NCI-H1417 treated with DMSO at 0.1 percent for 48 hours (cell line): Measurements from ENCODE around the gene PAFAH1B1.
"Not testable (repeated sequence)": the region's sequence is repeated elsewhere in the genome, so short reads cannot be mapped to it uniquely, and the experiment has no call there.

Source experiments
- DNase-seq: peaks from one replicate; lab custom pipeline; 2025; lab: John Stamatoyannopoulos, UW

Gene PAFAH1B1

DNA sequence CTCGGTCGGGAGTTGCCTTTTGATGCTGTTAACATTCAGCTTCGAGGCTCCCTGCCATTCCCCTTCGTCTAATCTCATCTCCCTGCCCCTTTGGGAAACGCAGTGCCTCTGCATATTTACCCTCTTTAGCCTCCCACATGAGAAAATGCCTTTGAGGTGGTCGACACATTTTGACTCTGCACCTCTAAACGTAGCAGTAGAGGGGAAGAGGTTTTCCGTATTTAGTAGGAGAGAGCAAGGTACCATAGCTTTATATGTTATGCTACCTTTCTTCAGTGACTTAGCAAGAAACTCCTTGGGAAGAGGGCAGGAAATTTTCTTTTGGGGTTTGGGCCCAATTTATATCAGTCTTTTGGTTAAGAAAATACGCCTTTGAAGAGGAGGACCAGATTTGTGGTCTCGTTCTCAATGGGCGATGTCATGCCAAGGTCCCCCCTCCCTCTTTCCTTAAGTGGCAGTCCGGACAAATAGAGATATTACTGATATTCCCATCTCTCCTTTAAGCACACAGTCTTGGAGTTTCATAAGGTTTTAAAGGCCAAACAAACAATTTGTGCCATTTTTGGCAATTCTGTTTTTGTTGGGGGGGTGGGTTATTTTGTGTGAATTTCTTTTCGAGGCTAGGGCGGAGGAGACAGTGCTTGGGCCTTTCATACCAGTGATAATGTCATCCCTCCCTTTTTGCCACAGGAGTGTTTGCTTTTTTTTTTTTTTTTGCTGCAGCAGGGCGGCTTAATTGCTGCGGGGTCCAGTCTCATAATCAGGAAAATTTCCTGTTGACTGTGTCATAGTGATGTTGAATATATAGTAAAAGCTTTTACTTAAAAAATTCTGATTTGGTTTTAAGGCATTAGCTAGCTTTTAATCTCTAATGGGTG is 1.5 kb downstream of the PAFAH1B1 start:
- no peak for DNase-seq

DNA sequence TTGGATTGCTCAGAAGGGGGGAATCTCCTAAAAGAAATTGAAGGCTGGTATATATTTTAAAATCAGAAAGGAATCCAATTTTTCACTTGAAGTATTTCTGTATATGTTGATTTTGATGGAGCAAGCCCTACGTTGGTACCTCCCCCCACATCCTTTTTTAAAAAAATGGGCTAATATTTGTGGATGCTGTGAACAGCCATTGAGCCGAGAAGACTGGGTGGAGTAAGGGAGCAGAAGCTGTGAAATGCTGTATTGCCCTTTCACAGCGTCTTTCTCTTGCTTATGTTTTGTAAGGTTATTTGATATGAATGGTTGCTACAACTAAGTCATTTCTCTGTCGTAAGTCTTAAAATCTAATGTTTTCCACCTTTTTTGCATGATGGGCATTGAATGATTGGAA is 2.3 kb downstream of the PAFAH1B1 start:
- no peak for DNase-seq

DNA sequence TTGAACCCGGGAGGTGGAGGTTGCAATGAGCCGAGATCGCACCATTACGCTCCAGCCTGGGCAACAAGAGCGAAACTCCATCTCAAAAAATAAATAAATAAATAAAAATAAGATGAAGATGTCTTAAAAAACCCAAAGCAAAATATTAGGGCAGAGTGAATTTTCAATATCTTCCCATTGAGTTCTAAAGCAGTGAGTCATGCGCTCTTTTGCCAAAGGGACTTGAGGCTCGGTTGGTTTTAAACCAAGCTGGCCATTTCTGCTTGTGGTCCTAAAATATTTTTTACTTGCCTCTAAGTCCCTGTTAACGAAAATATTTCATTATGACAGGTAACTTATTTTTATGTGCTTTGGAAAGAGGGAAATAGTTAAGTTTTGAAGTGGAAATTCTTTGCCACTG is 4.7 kb downstream of the PAFAH1B1 start:
- DNase-seq: no peak

DNA sequence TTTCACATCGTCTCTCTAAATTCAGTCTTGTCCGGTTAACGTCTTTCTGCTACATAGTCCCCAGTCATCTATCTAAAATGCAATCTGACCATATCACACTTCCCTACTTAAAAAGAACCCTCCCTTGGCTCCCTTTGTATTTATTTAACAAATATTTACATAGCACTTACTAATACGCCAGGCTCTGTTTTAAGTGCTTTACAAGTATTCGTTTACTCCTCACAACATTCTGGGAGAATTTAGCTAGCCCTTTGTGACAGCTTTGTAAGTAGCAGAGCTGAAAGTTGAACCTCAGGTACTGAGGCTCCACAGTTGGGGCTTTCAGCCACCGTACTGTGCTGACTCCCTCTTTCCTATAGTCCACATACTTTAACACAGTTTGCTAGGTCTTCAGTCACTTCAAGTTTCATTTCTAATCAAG is 9.2 kb downstream of the PAFAH1B1 start:
- no peak for DNase-seq

DNA sequence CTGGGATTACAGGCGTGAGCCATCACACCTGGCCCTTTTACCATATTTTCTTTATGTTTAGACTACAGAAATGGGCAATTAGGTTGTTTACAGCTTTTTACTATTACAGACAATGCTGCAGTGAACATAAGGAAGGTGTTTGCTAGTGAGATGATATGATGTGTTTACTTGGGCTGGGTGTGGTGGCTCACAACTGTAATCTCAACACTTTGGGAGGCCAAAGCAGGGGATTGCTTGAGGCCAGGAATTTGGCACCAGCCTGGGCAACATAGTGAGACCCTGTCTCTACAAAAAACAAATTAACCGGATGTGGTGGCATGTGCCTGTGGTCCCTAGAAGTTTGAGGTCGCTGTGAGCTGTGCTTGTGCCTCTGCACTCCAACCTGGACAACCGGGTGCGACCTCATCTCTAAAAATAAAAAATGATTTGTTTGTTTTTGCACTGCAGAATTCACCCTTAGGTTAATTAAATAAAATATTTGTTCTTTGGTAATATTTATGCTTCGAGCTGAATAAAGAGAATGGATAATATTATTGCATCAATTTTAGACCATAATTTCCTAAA is 15.0 kb downstream of the PAFAH1B1 start:
- no peak for DNase-seq

DNA sequence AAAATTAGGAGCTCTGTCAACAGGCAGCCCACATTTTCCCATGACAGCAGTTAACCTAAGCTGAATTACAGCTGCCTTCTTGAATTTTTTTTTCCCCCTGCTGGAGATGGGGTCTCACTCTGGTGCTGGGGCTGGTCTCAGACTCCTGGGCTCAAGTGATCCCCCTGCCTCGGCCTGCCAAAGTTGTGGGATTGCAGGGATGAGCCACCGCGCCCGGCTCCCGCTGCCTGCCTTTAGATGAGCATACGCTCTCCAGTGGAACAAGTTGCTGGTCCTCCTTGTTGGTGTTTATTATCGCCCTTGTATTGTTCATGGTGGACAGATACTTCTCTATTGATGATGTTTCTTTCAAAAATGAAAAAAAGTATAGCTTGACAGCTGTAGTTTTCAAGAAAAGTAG is 15.6 kb downstream of the PAFAH1B1 start:
- DNase-seq: no peak

DNA sequence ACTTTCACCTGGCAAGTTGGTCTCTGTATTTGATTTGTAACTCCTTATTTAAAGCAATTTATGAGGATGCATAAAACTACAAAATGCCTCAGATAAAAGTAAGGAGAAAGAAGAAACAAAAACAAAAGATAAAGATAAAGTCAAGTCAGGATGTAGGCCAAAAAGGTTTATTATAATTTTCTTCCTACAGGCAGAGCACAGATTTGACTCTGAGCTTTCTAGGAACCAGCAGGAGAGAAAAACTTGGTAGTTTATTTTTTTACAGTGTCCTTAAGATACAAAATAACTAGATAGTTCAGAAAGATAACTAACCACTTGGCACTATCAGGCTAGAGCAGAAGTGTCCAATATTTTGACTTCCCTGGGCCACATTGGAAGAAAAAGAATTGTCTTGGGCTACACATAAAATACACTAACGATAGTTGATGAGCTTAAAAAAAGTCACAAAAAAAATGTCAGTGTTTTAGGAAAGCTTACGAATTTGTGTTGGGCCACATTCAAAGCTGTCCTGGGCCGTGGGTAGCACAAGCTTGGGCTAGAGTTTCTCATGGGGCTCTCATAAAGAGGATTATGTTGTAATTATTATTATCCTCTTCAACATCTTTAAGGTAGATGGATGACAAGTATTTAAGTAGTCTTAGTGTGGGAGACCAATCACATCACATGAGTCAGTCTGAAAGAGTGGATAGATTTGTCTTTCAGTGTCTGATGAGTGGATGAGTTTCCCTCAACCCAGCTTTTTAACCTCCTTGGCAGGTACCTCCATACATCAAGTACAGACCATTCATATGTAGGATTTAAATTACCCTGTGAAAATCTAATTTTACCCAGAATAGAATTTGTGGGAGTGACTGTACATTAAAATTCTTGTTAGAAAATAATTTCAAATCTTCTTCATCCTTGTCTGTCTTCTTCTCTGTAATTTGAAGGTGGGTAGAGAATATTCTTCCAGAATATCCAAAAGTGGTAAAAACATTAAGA is 17.0 kb downstream of the PAFAH1B1 start:
- no peak for DNase-seq

DNA sequence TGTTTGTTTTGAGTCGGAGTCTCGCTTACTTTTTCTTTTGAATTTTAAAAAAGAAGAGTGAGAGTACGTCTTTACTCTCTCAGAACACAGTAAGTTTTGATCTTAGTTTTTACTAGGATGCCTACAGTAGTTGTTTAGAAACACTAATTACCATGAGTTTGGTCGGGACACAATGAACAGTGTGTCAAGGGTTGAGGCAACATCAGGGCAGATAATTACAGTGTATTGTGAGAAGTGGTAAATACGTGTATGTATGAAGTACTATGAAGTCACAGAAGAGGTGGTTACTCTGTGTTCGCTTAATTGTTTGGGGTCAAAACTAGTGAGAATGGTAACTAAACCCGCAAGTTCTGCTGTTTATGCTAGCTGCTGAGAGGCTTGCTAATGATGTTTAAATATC is 18.2 kb downstream of the PAFAH1B1 start:
- peak; percentile 16 for DNase-seq

DNA sequence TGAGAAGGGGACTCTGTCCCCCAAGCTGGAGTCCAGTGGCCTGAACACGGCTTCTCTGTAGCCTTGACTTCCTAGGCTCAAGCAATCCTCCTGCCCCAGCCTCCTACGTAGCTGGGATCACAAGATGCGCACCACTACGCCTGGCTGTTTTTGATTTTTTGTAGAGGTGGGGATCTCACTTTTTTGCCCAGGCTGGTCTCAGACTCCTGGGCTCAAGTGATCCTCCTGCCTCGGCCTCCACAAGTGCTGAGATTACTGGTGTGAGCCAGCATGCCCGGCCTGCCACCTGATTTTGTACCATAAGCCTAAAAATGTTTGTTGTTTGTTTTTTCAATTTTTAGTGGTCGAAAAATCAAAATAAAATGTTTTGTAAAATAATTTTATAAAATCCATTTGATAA is 19.2 kb downstream of the PAFAH1B1 start:
- DNase-seq: no peak

DNA sequence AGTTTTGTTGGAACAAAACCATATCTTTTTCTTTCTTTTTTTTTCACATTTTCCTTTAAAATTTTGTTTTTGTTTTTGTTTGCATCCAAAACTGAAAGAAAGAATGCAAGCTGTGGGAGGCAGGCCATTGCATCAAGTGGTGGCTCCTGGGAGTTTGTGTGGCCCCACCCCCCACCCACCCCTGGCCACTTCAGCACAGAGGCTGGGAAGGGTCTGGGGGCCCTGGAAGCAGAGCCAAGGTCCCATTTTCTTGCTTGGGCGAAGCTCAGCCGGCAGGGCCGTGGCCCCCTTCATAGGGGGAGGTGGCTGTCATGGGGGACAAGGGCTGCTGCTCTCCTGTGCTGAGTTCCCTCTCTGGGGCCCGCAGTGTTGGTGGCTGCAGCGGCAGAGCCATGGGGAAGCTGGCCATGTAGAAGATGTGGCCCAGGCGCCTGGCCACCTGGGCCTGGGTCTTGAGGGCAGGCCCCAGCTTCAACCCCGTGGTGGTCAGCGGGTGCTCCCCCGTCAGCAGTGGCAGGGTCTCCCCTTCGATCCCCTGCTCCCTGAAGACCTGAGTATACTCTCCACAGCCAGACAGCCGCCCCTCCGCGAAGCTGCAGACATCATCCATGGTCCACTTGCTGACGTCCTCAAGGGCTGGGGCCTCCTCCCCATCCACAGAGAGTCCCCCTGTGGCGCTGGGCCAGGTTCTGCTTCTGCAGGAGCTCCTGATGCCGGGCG is 19.8 kb downstream of the PAFAH1B1 start:
- DNase-seq: no peak

DNA sequence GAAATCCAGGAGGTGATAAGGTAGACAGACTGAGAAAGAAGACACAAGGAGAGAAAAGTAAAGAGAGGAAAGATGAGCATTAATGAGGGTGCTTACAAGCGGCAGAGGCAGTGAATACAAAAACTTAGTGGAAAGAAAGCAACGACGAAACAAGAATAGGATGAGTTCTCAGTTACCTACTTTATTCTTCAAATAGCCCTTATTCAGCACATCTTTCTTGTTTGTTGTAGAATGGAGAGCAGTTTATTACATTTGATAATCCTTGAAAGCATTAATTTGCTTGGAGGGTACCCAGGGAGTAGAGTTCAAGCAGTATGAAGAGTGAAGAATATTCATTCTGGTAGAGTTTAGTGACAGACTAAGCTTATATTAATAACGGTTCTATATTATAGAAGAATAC is 22.4 kb downstream of the PAFAH1B1 start:
- no peak for DNase-seq

DNA sequence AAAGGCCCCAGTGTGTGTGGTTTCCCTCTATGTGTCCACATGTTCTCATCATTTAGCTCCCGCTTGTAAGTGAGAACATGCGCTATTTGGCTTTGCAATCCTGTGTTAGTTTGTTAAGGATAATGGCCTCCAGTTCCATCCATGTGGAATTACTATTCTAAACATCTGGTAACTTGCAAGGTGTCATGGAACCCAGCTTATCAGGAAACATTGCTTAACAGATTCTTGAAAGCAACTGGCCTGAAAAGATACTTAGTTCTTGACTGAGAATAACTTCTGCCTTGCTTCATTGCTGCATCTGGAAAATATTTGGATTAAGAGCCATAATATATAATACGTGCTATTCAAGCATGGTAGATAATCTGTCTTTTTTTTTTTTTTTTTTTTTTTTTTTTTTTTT is 27.8 kb downstream of the PAFAH1B1 start:
- DNase-seq: no peak

DNA sequence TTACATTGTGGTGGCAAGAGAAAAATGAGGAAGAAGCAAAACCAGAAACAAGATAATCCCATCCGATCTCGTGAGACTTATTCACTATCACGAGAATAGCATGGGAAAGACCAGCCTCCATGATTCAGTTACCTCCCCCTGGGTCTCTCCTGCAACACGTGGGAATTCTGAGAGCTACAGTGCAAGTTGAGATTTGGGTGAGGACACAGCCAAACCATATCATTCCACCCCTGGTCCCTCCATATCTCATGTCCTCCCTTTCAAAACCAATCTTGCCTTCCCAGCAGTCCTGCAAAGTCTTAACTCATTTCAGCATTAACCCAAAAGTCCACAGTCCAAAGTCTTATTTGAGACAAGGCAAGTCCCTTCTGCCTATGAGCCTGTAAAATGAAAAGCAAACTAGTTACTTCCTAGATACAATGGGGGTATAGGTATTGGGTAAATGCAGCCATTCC is 28.5 kb downstream of the PAFAH1B1 start:
- not testable (repeated sequence) for DNase-seq

DNA sequence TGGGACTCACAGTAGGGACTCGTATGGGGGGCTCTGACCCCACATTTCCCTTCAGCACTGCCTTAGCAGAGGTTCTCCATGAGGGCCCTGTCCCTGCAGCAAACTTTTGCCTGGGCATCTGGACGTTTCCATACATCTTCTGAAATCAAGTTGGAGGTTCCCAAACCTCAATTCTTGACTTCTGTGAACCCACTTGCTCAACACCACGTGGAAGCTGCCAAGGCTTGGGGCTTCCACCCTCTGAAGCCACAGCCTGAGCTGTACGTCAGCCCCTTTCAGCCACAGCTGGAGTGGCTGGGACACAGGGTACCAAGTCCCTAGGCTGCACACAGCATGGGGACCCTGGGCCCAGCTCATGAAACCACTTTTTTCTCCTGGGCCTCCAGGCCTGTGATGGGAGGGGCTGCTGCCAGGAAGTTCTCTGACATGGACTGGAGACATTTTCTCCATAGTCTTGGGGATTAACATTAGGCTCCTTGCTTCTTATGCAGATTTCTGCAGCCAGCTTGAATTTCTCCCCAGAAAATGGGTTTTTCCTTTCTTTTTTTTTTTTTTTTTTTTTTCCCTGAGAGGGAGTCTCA is 29.4 kb downstream of the PAFAH1B1 start:
- DNase-seq: not testable (repeated sequence)

DNA sequence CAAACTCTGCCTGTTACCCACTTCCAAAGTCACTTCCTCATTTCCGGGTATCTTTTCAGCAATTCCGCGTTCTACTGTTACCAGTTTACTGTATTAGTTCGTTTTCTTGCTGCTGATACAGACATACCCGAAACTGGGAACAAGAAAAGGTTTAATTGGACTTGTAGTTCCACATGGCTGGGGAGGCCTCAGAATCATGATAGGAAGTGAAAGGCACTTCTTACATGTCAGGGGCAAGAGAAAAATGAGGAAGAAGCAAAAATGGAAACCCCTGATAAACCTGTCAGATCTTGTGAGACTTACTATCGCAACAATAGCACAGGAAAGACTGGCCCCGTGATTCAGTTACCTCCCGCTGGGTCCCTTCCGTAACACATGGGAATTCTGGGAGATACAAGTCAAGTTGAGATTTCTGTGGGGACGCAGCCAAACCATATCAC is 30.9 kb downstream of the PAFAH1B1 start:
- no peak for DNase-seq

DNA sequence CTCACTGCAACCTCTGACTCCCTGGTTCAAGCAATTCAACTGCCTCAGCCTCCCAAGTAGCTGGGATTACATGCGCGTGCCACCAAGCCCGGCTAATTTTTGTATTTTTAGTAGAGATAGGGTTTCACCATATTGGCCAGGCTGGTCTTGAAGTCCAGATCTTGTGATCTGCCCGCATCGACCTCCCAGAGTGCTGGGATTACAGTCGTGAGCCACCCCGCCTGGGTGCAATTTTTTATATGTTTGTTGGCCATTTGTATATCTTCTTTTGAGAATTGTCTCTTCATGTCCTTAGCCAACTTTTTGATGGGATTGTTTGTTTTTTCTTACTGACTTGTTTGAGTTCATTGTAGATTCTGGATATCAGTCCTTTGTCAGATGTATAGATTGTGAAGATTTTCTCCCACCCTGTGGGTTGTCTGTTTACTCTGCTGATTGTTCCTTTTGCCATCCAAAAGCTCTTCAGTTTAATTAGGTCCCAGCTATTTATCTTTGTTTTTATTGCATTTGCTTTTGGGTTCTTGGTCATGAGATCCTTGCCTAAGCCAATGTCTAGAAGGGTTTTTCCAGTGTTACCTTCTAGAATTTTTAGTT is 33.3 kb downstream of the PAFAH1B1 start:
- DNase-seq: not testable (repeated sequence)

DNA sequence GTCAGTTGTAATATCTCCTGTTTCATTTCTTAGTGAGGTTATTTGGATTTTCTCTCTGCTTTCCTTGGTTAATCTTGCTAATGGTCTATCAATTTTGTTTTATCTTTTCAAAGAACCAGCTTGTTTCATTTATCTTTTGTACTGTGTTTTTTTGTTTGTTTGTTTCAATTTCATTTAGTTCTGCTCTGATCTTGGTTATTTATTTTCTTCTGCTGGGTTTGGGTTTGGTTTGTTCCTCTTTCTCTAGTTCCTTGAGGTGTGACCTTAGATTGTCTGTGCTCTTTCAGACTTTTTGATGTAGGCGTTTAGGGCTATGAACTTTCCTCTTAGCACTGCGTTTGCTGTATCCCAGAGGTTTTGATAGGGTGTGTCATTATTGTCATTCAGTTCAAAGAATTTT is 35.5 kb downstream of the PAFAH1B1 start:
- not testable (repeated sequence) for DNase-seq

DNA sequence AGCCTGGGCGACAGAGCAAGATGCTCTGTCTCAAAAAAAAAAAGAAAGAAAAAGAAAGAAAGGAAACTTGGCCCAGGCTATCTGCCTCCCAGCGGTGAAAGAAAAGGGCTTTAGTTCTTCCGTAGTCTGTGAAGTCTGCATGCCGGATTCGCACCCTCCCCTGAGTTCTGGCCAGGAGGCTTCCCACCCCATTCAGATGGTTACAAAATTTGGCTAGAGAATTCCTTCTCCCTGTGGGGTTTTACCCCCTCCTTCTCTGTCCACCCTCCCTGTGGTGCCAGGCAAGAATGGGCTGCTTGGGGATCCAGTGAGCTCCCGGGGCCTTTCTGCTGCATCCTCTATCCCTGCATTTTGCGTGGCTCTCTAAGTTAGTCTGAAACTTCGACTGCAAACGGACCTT is 37.8 kb downstream of the PAFAH1B1 start:
- DNase-seq: no peak

DNA sequence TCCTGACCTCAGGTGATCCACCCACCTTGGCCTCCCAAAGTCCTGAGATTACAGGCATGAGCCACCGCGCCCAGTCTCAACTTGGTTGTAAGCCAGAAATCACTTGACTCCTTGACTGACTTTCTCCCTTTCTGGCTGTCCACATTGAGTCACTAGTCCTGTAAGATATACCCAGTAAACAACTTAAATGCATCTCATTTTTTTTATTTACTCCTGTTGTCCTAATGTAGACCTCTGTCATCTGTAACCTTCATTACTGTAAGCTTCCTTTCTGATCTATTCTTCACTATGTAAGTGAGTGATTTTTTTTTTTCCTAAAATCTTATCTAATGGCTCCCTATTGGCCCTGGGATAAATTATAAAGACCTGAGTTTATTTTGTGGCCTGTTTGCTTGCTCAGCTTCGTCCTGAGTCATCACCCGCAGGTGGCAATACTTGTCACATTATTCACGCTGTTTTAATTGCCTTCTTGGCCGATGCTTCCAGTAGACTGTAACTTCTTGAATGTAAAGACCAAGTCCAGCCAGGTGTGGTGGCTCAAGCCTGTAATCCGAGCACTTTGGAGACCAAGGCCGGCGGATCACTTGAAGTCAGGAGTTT is 41.0 kb downstream of the PAFAH1B1 start:
- DNase-seq: no peak

DNA sequence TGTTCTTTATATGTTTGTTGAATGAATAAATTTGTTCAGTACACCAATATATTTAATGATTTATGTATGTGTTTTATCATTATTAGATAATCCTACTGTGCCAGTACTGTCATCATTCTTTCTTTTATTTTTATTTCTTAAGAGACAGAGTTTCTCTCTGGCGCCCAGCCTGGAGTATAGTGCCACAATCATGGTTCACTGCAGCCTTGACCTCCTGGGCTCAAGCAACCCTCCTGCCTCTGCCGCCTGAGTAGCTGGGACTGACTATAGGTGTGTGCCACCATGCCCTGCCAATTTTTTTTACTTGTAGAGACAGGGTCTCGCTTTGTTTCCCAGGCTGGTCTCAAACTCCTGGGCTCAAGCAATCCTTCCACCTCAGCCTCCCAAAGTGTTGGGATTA is 41.8 kb downstream of the PAFAH1B1 start:
- DNase-seq: no peak
